Vagina (tissue), 2 donors: ENCODE data around the gene ZRANB1.

Experiments
- CTCF ChIP-seq, 3 experiments: fragments of 450-650 bp in 2 of 3; fragments of 200-600 bp in 1 of 3; sonication (generic) in 1 of 3; IDR thresholded peaks; one replicate each; pipeline ENCODE4 v1.5.1; 2017 to 2019; ENCODE audit warnings: antibody characterized with exemption in 3 of 3, mild to moderate bottlenecking in 2 of 3, moderate library complexity in 2 of 3
- POLR2AphosphoS5 ChIP-seq, 2 donors: sonication (generic); formaldehyde crosslinking; IDR thresholded peaks; one replicate each; pipeline ENCODE4 v1.9.0; 2017; ENCODE audit warnings: antibody characterized with exemption in 2 of 2, mild to moderate bottlenecking in 2 of 2, low read depth in 1 of 2; ENCODE audit not compliant: insufficient read depth in 1 of 2

- no peak for TF ChIP-seq POLR2AphosphoS5 (IDR thresholded peaks at IDR 0.05; ENCODE audit: insufficient read depth in 1 of 2, low read depth in 1 of 2)
- TF ChIP-seq CTCF (IDR thresholded peaks at IDR 0.05) = no peak
These were observed 23.0 kb upstream of the ZRANB1 start for GRCh38 chr10:124918906-124919305.
